ENCODE data around the gene CCDC33.

CCDC33 gene

GRCh38 chr15:74362482-74362881, 126.4 kb downstream of the CCDC33 start:
- no peak for DNase-seq (ENCODE audit: low read depth, low spot score)
- no peak overlapping the region for H3K4me3 ChIP-seq (ENCODE audit: low read depth, low read length)
- TF ChIP-seq CTCF (IDR thresholded peaks at IDR 0.05; ENCODE audit: low read depth, low read length): no peak
- in situ Hi-C loops (cut with HindIII; ENCODE audit: low sequenced_read_pairs): no loop called here

DNA sequence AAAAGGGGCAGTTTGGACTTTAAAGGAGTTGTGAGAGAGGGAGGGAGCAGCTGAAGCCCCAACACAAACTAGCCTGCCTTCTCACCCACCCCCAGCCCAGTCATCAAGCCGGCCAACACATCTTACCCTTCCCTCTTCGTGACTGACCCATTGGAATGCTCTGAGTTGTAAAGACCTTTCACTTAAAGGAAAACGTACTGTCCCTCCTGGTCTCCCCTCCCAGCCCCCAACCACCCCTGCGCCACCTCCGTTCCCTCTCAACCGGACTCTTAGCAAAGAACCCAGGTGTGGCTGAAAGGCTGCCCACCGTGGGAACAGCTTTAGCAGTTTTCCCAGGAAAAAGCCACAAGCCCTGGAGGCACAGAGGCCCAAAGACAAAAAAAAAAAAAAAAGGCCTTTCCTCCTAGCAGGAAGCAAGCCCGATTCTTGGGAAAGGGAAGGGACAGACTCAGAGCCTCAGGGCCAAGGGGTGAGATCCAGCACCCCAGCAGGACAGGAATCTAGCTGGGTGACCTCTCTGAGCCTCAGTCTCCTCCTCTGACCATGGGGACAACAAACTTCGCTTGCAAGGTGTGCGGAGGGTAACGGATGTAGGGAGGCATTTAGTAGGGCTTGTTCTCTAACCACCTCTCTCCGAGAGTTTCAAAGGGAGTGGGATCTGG, 128.9 kb downstream of the CCDC33 start:
- peak overlapping the region; percentile 44 for H3K4me3 ChIP-seq (ENCODE audit: low read depth, low read length)
- DNase-seq (ENCODE audit: low read depth, low spot score): no peak
- no peak for TF ChIP-seq CTCF (IDR thresholded peaks at IDR 0.05; ENCODE audit: low read depth, low read length)
- in situ Hi-C loops (cut with HindIII; ENCODE audit: low sequenced_read_pairs): no loop called here

GRCh38 chr15:74365598-74366445, 129.7 kb downstream of the CCDC33 start:
- peak; percentile 19 for DNase-seq (ENCODE audit: low read depth, low spot score)
- peak overlapping the region; percentile 44 for H3K4me3 ChIP-seq (ENCODE audit: low read depth, low read length)

DNA sequence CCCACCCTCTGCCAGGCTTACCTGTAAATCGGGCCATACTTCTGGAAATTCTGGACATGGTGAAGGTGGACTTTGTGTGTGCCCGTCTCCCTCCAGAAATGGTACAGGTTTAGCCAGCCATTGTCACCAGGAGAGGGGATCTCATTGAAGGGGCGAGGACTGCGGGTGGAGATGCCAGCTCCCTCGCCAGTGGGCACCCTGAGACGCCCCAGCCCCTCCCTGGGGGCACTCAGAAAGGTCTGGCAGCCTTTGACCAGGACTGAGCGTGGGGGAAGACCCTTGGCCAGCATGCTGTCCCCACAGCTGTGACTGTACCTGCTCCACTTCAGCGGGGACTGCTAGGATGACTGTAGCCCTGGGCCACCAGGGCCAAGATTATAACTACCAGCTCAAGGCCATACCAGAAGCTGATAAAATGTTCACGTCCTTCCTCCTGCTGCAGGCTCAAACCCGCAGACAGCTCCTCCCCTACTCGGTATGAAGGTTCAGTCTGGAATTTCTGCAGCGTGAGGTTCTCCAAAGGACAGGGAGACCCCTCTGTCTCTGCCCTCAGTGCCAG, 131.2 kb downstream of the CCDC33 start, which contains the start of gene CYP11A1:
Gene CYP11A1, minus strand, starts transcription at position 351 of the 559 bp plus-strand sequence. Its CDS starts 61 bp downstream, at position 290.
- no peak for TF ChIP-seq CTCF (IDR thresholded peaks at IDR 0.05; ENCODE audit: low read depth, low read length)
- in situ Hi-C loops (cut with HindIII; ENCODE audit: low sequenced_read_pairs): no loop called here
- H3K4me3 ChIP-seq (ENCODE audit: low read depth, low read length): no peak within 1 kb of the TSS
- no peak for DNase-seq (ENCODE audit: low read depth, low spot score)

More at GRCh38 chr15:74365598-74366445, 129.7 kb downstream of the CCDC33 start:
- TF ChIP-seq CTCF (IDR thresholded peaks at IDR 0.05; ENCODE audit: low read depth, low read length): no peak
- in situ Hi-C loops (cut with HindIII; ENCODE audit: low sequenced_read_pairs): no loop called here

- no peak for DNase-seq (ENCODE audit: low read depth, low spot score)
- TF ChIP-seq CTCF (IDR thresholded peaks at IDR 0.05; ENCODE audit: low read depth, low read length): no peak
- in situ Hi-C loops (cut with HindIII; ENCODE audit: low sequenced_read_pairs): no loop called here
- no peak overlapping the region for H3K4me3 ChIP-seq (ENCODE audit: low read depth, low read length)
Observed at GRCh38 chr15:74368121-74368520, 132.0 kb downstream of the CCDC33 start.

GRCh38 chr15:74369084-74369745, 133.1 kb downstream of the CCDC33 start:
- in situ Hi-C loops (cut with HindIII; ENCODE audit: low sequenced_read_pairs): no loop called here
- no peak for DNase-seq (ENCODE audit: low read depth, low spot score)
- TF ChIP-seq CTCF (IDR thresholded peaks at IDR 0.05; ENCODE audit: low read depth, low read length): no peak
- H3K4me3 ChIP-seq (ENCODE audit: low read depth, low read length): no peak overlapping the region
